DND-41 (cell line): ENCODE results near the gene ANKRD12.

Experiments used
- EZH2 ChIP-seq: IDR thresholded peaks from 3 replicates; pipeline ENCODE4 v1.6.1; 2012; ENCODE audit warnings: borderline replicate concordance, low read depth, mild to moderate bottlenecking, moderate library complexity, low read length, inconsistent platforms; ENCODE audit not compliant: severe bottlenecking
- TF ChIP-seq, protein P1 (sequence below): IDR thresholded peaks from 2 replicates; pipeline ENCODE4 v1.5.1; 2012; ENCODE audit warnings: borderline replicate concordance, low read length, moderate library complexity, mild to moderate bottlenecking; ENCODE audit not compliant: poor library complexity, severe bottlenecking; ENCODE audit errors: extremely low read depth

GRCh38 chr18:9209279-9209678 lies 72.7 kb downstream of the ANKRD12 start:
- TF ChIP-seq, protein P1, sequence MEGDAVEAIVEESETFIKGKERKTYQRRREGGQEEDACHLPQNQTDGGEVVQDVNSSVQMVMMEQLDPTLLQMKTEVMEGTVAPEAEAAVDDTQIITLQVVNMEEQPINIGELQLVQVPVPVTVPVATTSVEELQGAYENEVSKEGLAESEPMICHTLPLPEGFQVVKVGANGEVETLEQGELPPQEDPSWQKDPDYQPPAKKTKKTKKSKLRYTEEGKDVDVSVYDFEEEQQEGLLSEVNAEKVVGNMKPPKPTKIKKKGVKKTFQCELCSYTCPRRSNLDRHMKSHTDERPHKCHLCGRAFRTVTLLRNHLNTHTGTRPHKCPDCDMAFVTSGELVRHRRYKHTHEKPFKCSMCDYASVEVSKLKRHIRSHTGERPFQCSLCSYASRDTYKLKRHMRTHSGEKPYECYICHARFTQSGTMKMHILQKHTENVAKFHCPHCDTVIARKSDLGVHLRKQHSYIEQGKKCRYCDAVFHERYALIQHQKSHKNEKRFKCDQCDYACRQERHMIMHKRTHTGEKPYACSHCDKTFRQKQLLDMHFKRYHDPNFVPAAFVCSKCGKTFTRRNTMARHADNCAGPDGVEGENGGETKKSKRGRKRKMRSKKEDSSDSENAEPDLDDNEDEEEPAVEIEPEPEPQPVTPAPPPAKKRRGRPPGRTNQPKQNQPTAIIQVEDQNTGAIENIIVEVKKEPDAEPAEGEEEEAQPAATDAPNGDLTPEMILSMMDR, result no peak
- no peak for TF ChIP-seq EZH2
